ENCODE results near the gene AADAT.

AADAT gene

DNA sequence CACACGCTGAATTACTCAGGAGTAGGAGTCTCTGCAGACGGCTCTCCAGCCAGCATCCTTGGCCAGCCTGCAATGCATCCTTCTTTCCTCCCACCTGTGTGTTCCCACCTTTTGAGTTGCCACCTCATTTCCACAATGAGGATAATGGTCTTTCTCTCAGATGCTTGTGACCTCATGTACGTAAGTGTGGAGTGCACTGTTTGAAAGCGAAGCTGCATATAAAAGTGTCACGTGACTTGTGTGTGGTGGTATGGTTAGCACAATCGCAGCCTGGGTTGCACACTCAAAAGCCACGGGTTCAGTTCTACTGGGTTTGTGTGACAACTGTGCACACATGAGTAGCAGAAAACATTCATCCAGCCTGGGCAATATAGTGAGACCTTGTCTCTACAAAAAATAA lies 51.5 kb downstream of the AADAT start:
- intact Hi-C loops (cut with DNase I) = no loop called here
- no peak for DNase-seq

DNA sequence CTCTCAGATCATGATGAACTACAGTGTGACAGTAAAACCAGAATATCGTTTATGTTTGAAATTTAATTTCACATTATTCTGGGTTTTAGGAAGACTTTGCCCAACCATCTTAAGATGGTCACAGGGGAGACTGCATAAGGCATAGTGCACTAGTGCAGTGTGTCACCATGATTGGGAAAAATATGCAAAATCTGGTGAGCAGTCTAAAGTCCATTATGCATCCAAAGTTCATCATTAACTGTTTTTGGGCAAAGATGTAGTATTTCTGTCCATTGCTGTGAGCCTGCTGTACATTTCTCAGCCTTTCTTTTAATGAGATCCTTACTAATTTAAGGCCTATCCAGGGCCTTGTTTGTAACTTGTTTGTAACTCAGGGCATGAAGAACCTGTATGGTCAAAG lies 52.3 kb downstream of the AADAT start:
- DNase-seq = no peak
- intact Hi-C loops (cut with DNase I) = no loop called here

DNA sequence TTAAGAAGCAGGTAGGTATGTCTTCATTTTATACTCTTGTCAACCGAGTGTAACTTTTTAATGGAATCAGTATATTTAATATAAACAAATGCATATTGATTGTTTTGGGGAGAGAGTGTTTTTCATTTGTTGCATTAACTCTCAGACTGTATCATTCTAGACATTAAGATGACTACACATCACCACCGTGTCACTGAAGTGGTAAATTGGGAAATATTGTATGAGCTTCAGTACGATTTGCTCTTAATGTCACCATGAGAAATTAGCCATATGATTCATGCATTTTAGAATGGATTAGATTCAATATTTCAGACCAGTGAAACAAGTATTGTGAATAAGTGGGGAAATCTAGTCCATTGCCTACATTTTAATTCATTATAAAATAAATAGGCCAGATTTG lies 53.9 kb downstream of the AADAT start:
- DNase-seq = no peak
- intact Hi-C loops (cut with DNase I) = no loop called here

- no peak for DNase-seq
- intact Hi-C loops (cut with DNase I) = no loop called here
These were observed 54.5 kb downstream of the AADAT start for GRCh38 chr4:170035231-170035630.

DNA sequence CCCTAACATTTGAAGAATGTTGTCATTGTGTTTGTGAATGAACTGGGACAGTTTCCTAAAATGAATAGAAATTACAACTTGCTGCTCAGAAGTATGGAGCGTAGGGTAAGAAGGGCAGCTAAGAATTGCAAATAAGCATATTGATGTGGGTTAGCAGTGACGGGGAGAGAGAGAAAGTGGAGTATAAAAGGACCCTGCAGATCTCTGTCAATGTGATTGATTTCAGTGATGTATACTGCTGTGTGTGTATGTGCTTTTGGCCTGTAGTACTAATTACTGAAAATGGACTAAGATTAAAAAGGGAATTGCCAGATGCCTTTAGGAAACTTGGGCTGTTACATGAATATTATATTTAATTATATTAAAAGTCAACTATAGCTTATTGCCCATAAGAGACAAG lies 55.8 kb downstream of the AADAT start:
- DNase-seq = no peak
- intact Hi-C loops (cut with DNase I) = no loop called here

GRCh38 chr4:170030121-170030520 lies 59.6 kb downstream of the AADAT start:
- intact Hi-C loops (cut with DNase I) = no loop called here
- no peak for DNase-seq

DNA sequence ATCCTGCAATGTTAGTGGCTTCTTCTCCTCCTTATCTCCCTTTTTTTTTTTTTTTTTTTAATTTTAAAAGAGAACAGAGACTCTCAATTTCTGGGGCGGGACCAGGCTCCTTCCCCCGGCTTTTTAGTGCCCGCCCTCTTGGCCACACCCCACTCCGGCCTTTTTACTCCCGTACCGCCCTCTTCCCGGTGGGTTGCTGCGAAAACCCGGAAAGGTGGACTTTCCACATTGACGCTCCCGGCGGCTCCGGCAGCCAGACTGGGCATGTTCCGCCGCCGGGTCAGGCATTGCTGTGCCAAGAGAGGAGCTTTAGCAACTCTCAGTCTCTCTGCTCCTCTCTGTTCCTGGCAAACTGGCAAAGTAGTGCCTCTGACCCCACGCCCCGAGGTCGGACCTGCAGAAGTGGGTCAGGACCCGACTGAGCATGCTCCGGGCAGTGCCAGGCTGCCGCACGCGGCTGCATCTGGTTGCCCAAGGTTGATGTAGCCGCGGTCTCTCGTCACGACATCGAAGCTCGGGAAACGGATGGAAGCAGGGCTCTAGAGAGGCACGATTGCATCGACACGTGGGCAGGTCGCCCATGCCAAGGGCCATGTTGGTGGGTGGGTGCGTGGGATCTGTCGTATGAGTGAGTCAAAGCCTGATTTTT lies 62.5 kb downstream of the AADAT start:
- intact Hi-C loops (cut with DNase I) = loop anchor here (5.0 kb wide), 2 partner anchors 220 to 415 kb away; partner anchors contain the start of gene NEK1
- DNase-seq = peak; percentile 87 to 98 (median 93)

DNA sequence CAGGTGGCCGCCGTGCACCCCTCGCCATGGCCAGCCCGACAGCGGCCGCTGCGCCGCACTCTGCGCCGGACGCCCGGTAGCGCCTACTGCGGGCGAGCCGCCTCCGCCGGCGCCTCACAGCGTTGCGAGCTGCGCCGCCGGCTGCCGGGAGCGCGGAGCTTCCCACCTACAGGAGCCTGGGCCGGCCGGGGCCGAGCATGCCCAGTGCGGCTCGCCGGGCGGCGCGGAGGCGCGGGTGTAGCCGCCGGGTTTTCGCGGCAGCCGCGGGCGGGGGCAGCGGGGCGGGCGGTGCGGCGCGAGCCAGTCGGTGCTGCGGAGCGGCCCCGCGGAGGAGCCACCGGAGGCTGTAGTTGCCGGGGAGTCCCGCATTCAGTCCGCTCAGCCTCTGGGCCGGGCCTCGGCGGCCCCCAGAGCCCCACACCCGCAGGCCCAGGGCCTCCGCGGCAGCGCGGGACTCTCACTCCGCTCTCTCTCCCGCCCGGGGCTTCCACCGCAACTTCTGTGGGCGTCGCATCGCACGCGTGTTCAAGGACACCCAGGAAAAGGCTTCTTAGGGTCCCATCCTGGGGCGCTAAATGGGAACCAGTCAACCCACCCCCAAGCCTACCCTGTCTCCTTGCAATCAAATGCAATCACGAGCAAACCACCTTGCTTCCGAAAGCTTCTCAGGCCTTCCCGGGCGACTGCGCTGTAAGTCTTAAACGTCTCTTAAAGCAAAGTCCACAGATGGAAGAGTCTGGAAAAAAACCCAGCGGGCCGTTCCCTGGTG lies 63.3 kb downstream of the AADAT start, which contains the start of gene MFAP3L:
Gene MFAP3L (minus strand): TSS at position 143 of the 769 bp plus-strand sequence. CDS start 20,518 bp downstream, outside the sequence.
- peak; percentile 81 to 98 (median 86) for DNase-seq
- intact Hi-C loops (cut with DNase I) = loop anchor here (5.0 kb wide), 2 partner anchors 219 to 414 kb away; partner anchors contain the start of gene NEK1

DNA sequence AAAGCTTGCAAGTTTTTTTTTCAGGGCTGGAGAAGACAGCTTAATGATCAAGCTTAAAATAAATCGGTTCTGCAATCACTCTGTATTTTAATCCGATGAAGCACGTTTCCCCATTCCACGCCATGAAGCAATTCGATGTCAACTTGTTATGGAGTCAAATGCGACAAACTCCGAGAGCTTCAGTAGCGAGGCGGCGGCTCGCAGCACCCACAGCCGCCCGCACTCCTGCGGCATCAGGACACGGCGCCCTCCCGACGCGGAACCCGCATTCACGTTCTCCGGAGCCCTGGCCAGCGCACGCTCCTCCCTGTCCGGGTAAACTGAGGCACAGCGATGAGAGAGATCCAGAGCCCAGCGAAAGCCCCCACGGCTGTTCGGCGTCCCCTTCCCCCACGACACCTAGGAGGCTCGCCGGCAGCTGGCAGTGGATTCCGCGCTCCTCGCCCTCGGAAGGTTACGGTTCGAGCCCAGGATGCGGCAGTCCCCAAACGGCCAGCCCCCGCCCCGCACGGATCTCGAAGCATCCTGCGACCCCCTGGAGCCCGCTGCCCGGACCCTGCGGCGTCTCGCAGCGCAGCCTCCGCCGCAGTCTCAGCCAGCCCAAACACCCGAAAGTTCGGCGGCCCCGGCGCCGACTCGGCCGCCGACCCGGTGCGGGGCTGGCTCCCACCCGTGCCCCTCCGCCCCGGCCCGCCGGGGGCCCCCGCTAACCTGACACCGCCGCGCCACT lies 64.1 kb downstream of the AADAT start:
- DNase-seq = peak; percentile 25 to 90 (median 42)
- intact Hi-C loops (cut with DNase I) = loop anchor here (5.0 kb wide), 2 partner anchors 218 to 413 kb away; partner anchors contain the start of gene NEK1

GRCh38 chr4:170022211-170022610 lies 67.5 kb downstream of the AADAT start:
- intact Hi-C loops (cut with DNase I) = no loop called here
- DNase-seq = no peak

DNA sequence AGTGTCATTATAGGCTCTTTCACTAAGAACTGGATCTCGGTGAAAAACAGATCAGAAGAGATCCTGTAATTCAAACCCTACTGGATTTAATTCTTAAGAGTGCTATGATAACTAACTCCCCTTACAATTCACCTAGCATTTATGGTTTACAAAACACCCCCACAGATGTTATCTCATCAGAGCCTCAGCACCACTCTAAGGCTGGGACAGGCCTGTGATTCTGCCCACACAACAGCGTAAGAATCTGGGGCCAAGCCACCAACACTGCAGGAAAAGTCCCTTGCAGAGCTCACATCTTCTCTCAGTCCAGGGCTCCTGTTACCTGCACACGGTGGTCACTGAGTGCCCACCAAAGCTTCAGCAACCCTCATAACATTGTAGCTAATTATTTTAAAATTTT lies 72.5 kb downstream of the AADAT start:
- peak in 4 of 10 donors; percentile 27 to 77 (median 54) for DNase-seq

GRCh38 chr4:170015285-170015684 lies 74.5 kb downstream of the AADAT start:
- intact Hi-C loops (cut with DNase I) = no loop called here
- DNase-seq = peak; percentile 67 to 96 (median 79)

More for the DNA sequence above, 72.5 kb downstream of the AADAT start:
- intact Hi-C loops (cut with DNase I) = no loop called here

DNA sequence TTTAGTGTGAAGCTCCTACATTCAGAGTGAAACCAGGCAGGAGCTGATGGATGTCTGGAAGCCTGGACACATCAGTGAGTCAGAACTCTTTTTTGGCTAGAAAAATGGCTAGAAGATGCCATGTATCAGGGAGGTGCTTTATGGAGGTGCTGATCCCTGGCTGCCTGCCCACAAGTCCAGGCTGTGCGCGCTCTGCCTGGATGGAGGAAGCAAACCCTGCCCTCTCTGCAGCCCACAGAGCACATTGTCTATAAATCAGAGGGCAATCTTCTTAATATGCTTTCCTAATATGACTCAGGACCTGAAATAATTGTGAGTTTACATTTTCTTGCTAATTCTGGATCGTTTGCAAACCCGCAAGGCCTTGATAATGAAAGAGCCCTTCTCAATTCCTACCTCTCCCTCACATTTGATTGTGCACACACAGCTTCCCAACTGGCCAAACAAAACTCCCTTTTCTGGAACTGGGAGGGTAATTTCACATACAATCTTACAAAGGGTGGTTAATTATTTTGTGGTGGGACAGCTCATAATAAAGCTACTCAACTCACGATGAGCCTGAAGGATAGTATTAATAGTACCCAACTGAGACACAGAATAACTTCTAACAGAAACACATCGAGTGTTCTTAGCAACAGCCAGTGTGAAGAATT lies 75.3 kb downstream of the AADAT start:
- DNase-seq = peak in 3 of 10 donors; percentile 21 to 85 (median 61)
- intact Hi-C loops (cut with DNase I) = no loop called here

DNA sequence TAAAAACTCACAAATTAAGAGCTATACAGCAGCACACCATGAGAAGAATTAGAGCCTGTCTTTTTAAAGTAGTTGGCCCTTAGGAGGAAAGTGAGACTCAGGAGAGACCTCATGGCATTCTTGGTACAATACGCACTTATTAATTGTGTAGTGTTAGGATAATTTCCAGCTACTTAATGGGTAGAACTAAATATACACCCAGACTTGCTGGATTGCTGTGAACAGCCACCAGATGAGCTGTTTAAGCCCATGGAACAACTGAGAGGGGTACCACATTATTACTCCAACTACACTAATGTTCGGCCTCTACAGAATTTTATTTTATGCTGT lies 77.2 kb downstream of the AADAT start:
- intact Hi-C loops (cut with DNase I) = no loop called here
- DNase-seq = no peak

DNA sequence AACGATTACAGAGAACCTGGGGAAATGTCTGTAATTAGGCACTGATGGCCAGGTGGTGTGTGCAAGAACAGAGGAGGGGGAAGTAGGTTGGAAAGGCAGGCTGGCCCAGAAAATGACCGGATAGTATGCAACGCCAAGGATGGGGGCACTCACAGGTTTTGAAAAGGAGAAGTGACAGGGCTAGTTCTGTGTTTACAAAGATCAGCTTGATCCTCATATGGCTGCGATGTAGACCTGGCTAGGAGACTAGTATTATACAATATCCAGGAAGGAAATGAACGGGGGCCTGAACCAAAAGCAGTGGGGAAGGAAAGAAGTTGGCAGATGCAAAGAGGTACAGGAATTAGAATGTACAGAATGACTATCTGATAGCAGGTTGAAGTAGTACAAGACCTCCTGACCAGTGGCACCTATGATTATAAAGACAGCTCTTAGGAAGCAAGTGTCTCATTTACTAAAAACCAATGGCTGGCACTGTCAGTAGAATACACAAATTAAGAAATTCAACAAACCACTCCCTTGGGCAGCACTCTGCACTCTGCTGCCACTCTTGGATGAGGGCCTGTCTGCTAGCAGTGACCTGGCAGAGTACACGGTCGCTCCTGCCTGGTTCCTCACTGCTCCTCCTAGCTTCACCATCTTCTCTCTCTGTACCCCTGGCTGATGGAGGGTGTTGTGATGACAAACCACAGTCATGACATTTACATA lies 77.7 kb downstream of the AADAT start:
- peak in 2 of 10 donors; percentile 21 to 79 for DNase-seq
- intact Hi-C loops (cut with DNase I) = no loop called here
